B cell (primary cell): ENCODE results near the gene TTC38. TPM values are rescaled to one million over a fixed set of nuclear protein-coding genes. Genes with fewer than 3 reads are reported as not detected.

Experiments used
- ATAC-seq: fragments of 200-7000 bp; cut with Tn5 transposase; one replicate; pipeline ENCODE4 v1.10.0; 2021; ENCODE audit warnings: low read depth, mild to moderate bottlenecking, moderate number of reproducible peaks, moderate library complexity
- CTCF ChIA-PET: fragments of 350-600 bp; sonication (Branson Sonifier 250); formaldehyde crosslinking; loops from one replicate; lab custom pipeline; 2021; ENCODE audit warnings: antibody characterized with exemption, inconsistent platforms; lab: Charles Lee
- POLR2A ChIA-PET: fragments of 350-600 bp; sonication (Branson Sonifier 250); formaldehyde crosslinking; loops from one replicate; lab custom pipeline; 2021; ENCODE audit warnings: antibody characterized with exemption; lab: Charles Lee
- DNase-seq: peaks from one replicate; pipeline ENCODE4 v3.0.0; 2013
- H2AFZ ChIP-seq: 2 replicates; pipeline ENCODE4 v1.6.1; 2012; ENCODE audit warnings: mild to moderate bottlenecking, low read depth, low read length; ENCODE audit not compliant: insufficient read depth, poor library complexity, severe bottlenecking
- H3K27ac ChIP-seq, 2 donors: 1 replicate in 1 of 2; 2 replicates in 1 of 2; pipeline ENCODE4 v1.5.1; 2012 to 2013; ENCODE audit warnings: low read length in 2 of 2, mild to moderate bottlenecking in 2 of 2, moderate library complexity in 1 of 2
- H3K27me3 ChIP-seq, 4 experiments: fragments of 200-600 bp in 1 of 4; sonication (generic) in 1 of 4; replicated peaks in 1 of 4; 1 replicate in 2 of 4; 2 replicates in 2 of 4; pipeline versions ENCODE4 v1.6.1 to v1.7.0; 2013 to 2016; ENCODE audit warnings: low read length in 3 of 4, mild to moderate bottlenecking in 2 of 4, mixed read lengths in 1 of 4, moderate library complexity in 1 of 4; ENCODE audit not compliant: insufficient read depth in 4 of 4, control insufficient read depth in 3 of 4; ENCODE audit errors: control extremely low read depth in 1 of 4
- H3K36me3 ChIP-seq, 2 experiments: replicated peaks in 1 of 2; 1 replicate in 1 of 2; 2 replicates in 1 of 2; pipeline versions ENCODE4 v1.6.1 to v1.7.1; 2013; ENCODE audit warnings: low read length in 1 of 2; ENCODE audit not compliant: insufficient read depth in 2 of 2, control insufficient read depth in 1 of 2; ENCODE audit errors: control extremely low read depth in 1 of 2, extremely low read depth in 1 of 2
- H3K4me1 ChIP-seq, 2 donors: fragments of 200-600 bp in 1 of 2; sonication (generic) in 1 of 2; 1 replicate in 1 of 2; 2 replicates in 1 of 2; pipeline versions ENCODE4 v1.5.1 to v1.6.1; 2013 to 2017; ENCODE audit warnings: low read length in 2 of 2; ENCODE audit not compliant: control insufficient read depth in 2 of 2, insufficient read depth in 2 of 2
- H3K4me2 ChIP-seq: replicated peaks from 2 replicates; pipeline ENCODE3; 2012; ENCODE audit warnings: mild to moderate bottlenecking, low read depth, low read length; ENCODE audit not compliant: poor library complexity, severe bottlenecking
- H3K4me3 ChIP-seq, 5 experiments: fragments of 200-600 bp in 1 of 5; sonication (generic) in 1 of 5; 1 replicate in 3 of 5; 2 replicates in 2 of 5; pipeline versions ENCODE4 v1.5.1 to v1.7.0; 2011 to 2016; ENCODE audit warnings: low read length in 4 of 5, mild to moderate bottlenecking in 4 of 5, low read depth in 2 of 5, control low read depth in 1 of 5, moderate library complexity in 1 of 5; ENCODE audit not compliant: insufficient read depth in 1 of 5; ENCODE audit errors: control extremely low read depth in 1 of 5, extremely low read depth in 1 of 5
- H3K79me2 ChIP-seq: fragments of 200-600 bp; sonication (generic); one replicate; pipeline ENCODE4 v1.6.0; 2016; ENCODE audit warnings: low read length; ENCODE audit not compliant: control insufficient read depth, insufficient read depth
- H3K9ac ChIP-seq: fragments of 200-600 bp; sonication (generic); 2 replicates; pipeline ENCODE4 v1.6.1; 2017; ENCODE audit warnings: mild to moderate bottlenecking, low read length, moderate library complexity
- H3K9me3 ChIP-seq, 3 donors: one replicate each; pipeline versions ENCODE4 v1.6.1 to v1.7.1; 2013; ENCODE audit warnings: low read length in 2 of 3; ENCODE audit not compliant: control insufficient read depth in 2 of 3, insufficient read depth in 1 of 3; ENCODE audit errors: control extremely low read depth in 1 of 3
- H4K20me1 ChIP-seq: 2 replicates; pipeline ENCODE4 v1.6.0; 2012; ENCODE audit warnings: mild to moderate bottlenecking, low read length; ENCODE audit not compliant: insufficient read depth, control insufficient read depth, poor library complexity, severe bottlenecking
- H3K27ac Mint-ChIP-seq: one replicate; pipeline ENCODE4 v1.8.0; 2021; ENCODE audit warnings: mixed read lengths
- H3K27me3 Mint-ChIP-seq: one replicate; pipeline ENCODE4 v1.8.0; 2021; ENCODE audit warnings: mixed read lengths
- H3K4me1 Mint-ChIP-seq: one replicate; pipeline ENCODE4 v1.8.0; 2021; ENCODE audit warnings: mixed read lengths
- H3K4me3 Mint-ChIP-seq: one replicate; pipeline ENCODE4 v1.8.0; 2021; ENCODE audit warnings: mixed read lengths
- H3K9me3 Mint-ChIP-seq: one replicate; pipeline ENCODE4 v1.8.0; 2022; ENCODE audit warnings: mixed read lengths; ENCODE audit not compliant: insufficient read depth
- CTCF ChIP-seq: fragments of 200-600 bp; IDR thresholded peaks from one replicate; pipeline ENCODE4 v1.8.0; 2022; ENCODE audit warnings: antibody characterized with exemption, mild to moderate bottlenecking
- EZH2 ChIP-seq: IDR thresholded peaks from 2 replicates; pipeline ENCODE4 v1.6.1; 2012; ENCODE audit warnings: borderline replicate concordance, low read depth, mild to moderate bottlenecking, moderate library complexity, low read length; ENCODE audit not compliant: insufficient read depth, poor library complexity, severe bottlenecking
- WGBS: methylation state at CpG from one replicate; pipeline ENCODE4 v1.1.5; 2013; ENCODE audit warnings: missing lambda C conversion rate; ENCODE audit not compliant: insufficient coverage; 5-methylcytosine and 5-hydroxymethylcytosine counted together
- intact Hi-C: fragments of 100-400 bp; cut with micrococcal nuclease; formaldehyde crosslinking; loops from one replicate; pipeline ENCODE4 v1.10.0; 2022
- polyA plus RNA-seq: library from polyadenylated mRNA; depleted of rRNA; stranded (reverse); fragments of >200 nt; gene quantifications from 2 replicates; pipeline ENCODE4 v1.2.3, GENCODE V29; 2012
- total RNA-seq, 2 donors: library from RNA; stranded (reverse); fragments of 120-200 nt in 1 of 2; gene quantifications; 1 replicate in 1 of 2; 2 replicates in 1 of 2; pipeline versions ENCODE4 v1.2.3 to v1.2.4, GENCODE V29; 2013 to 2022

The TTC38 gene
- total and polyA plus RNA-seq, 2 donors (not counting 1 experiment from before 2014, with no cell fraction given) = 10.8 to 13.3 TPM

- POLR2A ChIA-PET = no interaction called here
- no peak overlapping the region for H3K4me3 Mint-ChIP-seq
- DNase-seq = no peak
- Histone ChIP-seq H3K36me3 (peaks cover 0 to 2% of the 10 kb centered on the region in 2 experiments), H3K27ac (peak overlapping the region in 1 of 2 donors; percentile 12), H3K4me3 (no peak overlapping the region), H3K4me2 (peak overlapping the region; percentile 38), H3K9ac (no peak overlapping the region), H2AFZ (peak overlapping the region; percentile 46), H3K4me1 (peaks cover 42 to 61% of the 10 kb centered on the region in 2 donors), H3K27me3 (peaks cover 0 to 5% (median 2%) of the 10 kb centered on the region in 4 experiments), H3K79me2 (peaks cover 5% of the 10 kb centered on the region), H3K9me3 (peaks cover 0 to 19% (median 0%) of the 10 kb centered on the region in 3 donors), H4K20me1 (no peaks in the 10 kb centered on the region)
- H3K27me3 Mint-ChIP-seq = no peaks in the 10 kb centered on the region
- H3K27ac Mint-ChIP-seq = peak overlapping the region; percentile 67
- 85% methylated on average over 14 of the region's 14 CpGs for whole genome bisulfite sequencing
- peaks cover 63% of the 10 kb centered on the region for H3K4me1 Mint-ChIP-seq
- TF ChIP-seq EZH2 (no peak), CTCF (no peak)
- no peaks in the 10 kb centered on the region for H3K9me3 Mint-ChIP-seq
- ATAC-seq = no peak
- CTCF ChIA-PET = no interaction called here
- intact Hi-C loops = no loop called here
Measured at GRCh38 chr22:46292732-46293131, 24.9 kb downstream of the TTC38 start.

GRCh38 chr22:46293577-46294260, 25.9 kb downstream of the TTC38 start:
- Mint-ChIP-seq H3K4me1 (peaks cover 55% of the 10 kb centered on the region), H3K27me3 (no peaks in the 10 kb centered on the region), H3K27ac (peak overlapping the region; percentile 67), H3K9me3 (no peaks in the 10 kb centered on the region), H3K4me3 (peak overlapping the region; percentile 10)
- H3K9ac ChIP-seq = no peak overlapping the region
- H3K27me3 ChIP-seq = peaks cover 0 to 5% (median 2%) of the 10 kb centered on the region in 4 experiments
- TF ChIP-seq CTCF (no peak), EZH2 (no peak)
- ChIA-PET CTCF (no interaction called here), POLR2A (no interaction called here)
- no peaks in the 10 kb centered on the region for H4K20me1 ChIP-seq
- peak overlapping the region; percentile 46 for H2AFZ ChIP-seq
- H3K27ac ChIP-seq = peak overlapping the region in 1 of 2 donors; percentile 33
- H3K4me2 ChIP-seq = peak overlapping the region; percentile 38
- DNase-seq = peak; percentile 33
- intact Hi-C loops = no loop called here
- no peak for ATAC-seq
- peaks cover 5% of the 10 kb centered on the region for H3K79me2 ChIP-seq
- 43% methylated on average over 11 of the region's 11 CpGs for WGBS
- no peak overlapping the region for H3K4me3 ChIP-seq
- H3K4me1 ChIP-seq = peaks cover 32 to 51% of the 10 kb centered on the region in 2 donors
- peaks cover 0 to 19% (median 0%) of the 10 kb centered on the region in 3 donors for H3K9me3 ChIP-seq
- H3K36me3 ChIP-seq = peaks cover 0 to 2% of the 10 kb centered on the region in 2 experiments
